K562 (cell line): ENCODE results near the gene DR1. TPM values are rescaled to one million over a fixed set of nuclear protein-coding genes. Genes with fewer than 3 reads are reported as not detected.

Experiments
- ATAC-seq: fragments of 200-7000 bp; cut with Tn5 transposase; 3 replicates; pipeline ENCODE4 v1.9.1; 2020; ENCODE audit warnings: moderate library complexity
- BruUV-seq: library from RNA; stranded (reverse); fragments of 400-500 nt; replicated peaks from 2 replicates; lab custom pipeline; 2021; lab: Mats Ljungman, UMichigan
- CTCF ChIA-PET: fragments of 300-600 bp; formaldehyde crosslinking; extraction: SDS; loops from one replicate; lab custom pipeline; 2021; ENCODE audit warnings: low intra/inter-chr PET ratio; lab: Yijun Ruan, JAX
- POLR2A ChIA-PET: fragments of 300-600, 350-650 bp; sonication (Branson Sonifier 250); formaldehyde crosslinking; extraction: SDS; loops from one replicate; lab custom pipeline; 2021; ENCODE audit warnings: antibody characterized with exemption, inconsistent platforms; lab: Yijun Ruan, JAX
- DNase-seq, 4 experiments: peaks; one replicate each; pipeline versions ENCODE4 v3.0.0 to v3.0.0-alpha.2; 2011 to 2018; ENCODE audit warnings: low spot score in 3 of 4, mixed read lengths in 3 of 4; ENCODE audit errors: extremely low read depth in 1 of 4
- FAIRE-seq: peaks from 2 replicates; lab custom pipeline; 2011; peaks lifted over from hg19 to GRCh38; lab: Jason Lieb, UNC
- H2AFZ ChIP-seq: 2 replicates; pipeline ENCODE4 v1.6.0; 2011; ENCODE audit warnings: low read depth, low read length, control low read depth, inconsistent platforms
- H3K27ac ChIP-seq: fragments of 200-600 bp; 3 replicates; pipeline ENCODE4 v1.8.0; 2011; ENCODE audit warnings: low read depth, mild to moderate bottlenecking, control low read depth, inconsistent platforms, low read length, moderate library complexity, mixed read lengths; ENCODE audit errors: extremely low read depth
- H3K27me3 ChIP-seq, 2 experiments: fragments of 300-600 bp in 1 of 2; 2 replicates in 1 of 2; 3 replicates in 1 of 2; pipeline versions ENCODE4 v1.6.0 to v1.8.0; 2011; ENCODE audit warnings: inconsistent platforms in 2 of 2, low read length in 2 of 2, mild to moderate bottlenecking in 1 of 2, mixed read lengths in 1 of 2, moderate library complexity in 1 of 2; ENCODE audit not compliant: control insufficient read depth in 2 of 2, insufficient read depth in 2 of 2
- H3K36me3 ChIP-seq: fragments of 300-600 bp; 3 replicates; pipeline ENCODE4 v1.8.0; 2011; ENCODE audit warnings: mild to moderate bottlenecking, low read length, inconsistent platforms; ENCODE audit not compliant: control insufficient read depth, insufficient read depth
- H3K4me1 ChIP-seq, 2 experiments: fragments of 200-600 bp in 1 of 2; replicated peaks in 1 of 2; 2 replicates in 1 of 2; 3 replicates in 1 of 2; pipeline versions ENCODE4 v1.5.1 to v1.8.0; 2011; ENCODE audit warnings: inconsistent platforms in 2 of 2, low read length in 2 of 2, mild to moderate bottlenecking in 1 of 2, mixed read lengths in 1 of 2, moderate library complexity in 1 of 2; ENCODE audit not compliant: control insufficient read depth in 2 of 2, insufficient read depth in 2 of 2
- H3K4me2 ChIP-seq: 2 replicates; pipeline ENCODE4 v1.6.1; 2011; ENCODE audit warnings: low read length, control low read depth, inconsistent platforms, mixed read lengths; ENCODE audit not compliant: insufficient read depth
- H3K4me3 ChIP-seq: fragments of 200-600 bp; sonication (generic), shearing (Covaris generic); 2 replicates; pipeline ENCODE4 v1.5.1; 2016; ENCODE audit warnings: control low read depth, inconsistent platforms
- H3K79me2 ChIP-seq: fragments of 200-600 bp; 3 replicates; pipeline ENCODE4 v1.8.0; 2011; ENCODE audit warnings: low read length, inconsistent platforms; ENCODE audit not compliant: control insufficient read depth, insufficient read depth
- H3K9ac ChIP-seq, 2 experiments: 2 replicates each; pipeline versions ENCODE4 v1.6.0 to v1.6.1; 2011; ENCODE audit warnings: low read depth in 2 of 2, low read length in 2 of 2, control low read depth in 1 of 2, inconsistent platforms in 1 of 2, mild to moderate bottlenecking in 1 of 2, mixed read lengths in 1 of 2; ENCODE audit not compliant: insufficient read depth in 1 of 2
- H3K9me1 ChIP-seq: one replicate; pipeline ENCODE4 v1.6.0; 2011; ENCODE audit warnings: inconsistent platforms, mild to moderate bottlenecking, low read length, moderate library complexity; ENCODE audit not compliant: control insufficient read depth, insufficient read depth
- H3K9me3 ChIP-seq: replicated peaks from 2 replicates; pipeline ENCODE4 v1.5.1; 2011; ENCODE audit warnings: low read depth, low read length, inconsistent platforms; ENCODE audit not compliant: control insufficient read depth, insufficient read depth
- H4K20me1 ChIP-seq: replicated peaks from 2 replicates; pipeline ENCODE4 v1.6.1; 2011; ENCODE audit warnings: low read length, inconsistent platforms, mixed read lengths; ENCODE audit not compliant: control insufficient read depth, insufficient read depth
- ATF4 ChIP-seq: fragments of 450-650 bp; formaldehyde crosslinking; IDR thresholded peaks from 2 replicates; pipeline ENCODE4 v1.4.0; 2022; ENCODE audit warnings: mild to moderate bottlenecking, moderate library complexity
- BRD4 ChIP-seq: fragments of 200-600 bp; sonication (generic); IDR thresholded peaks from 2 replicates; pipeline ENCODE4 v1.6.1; 2017; ENCODE audit warnings: inconsistent platforms
- EWSR1 ChIP-seq: fragments of 450-650 bp; IDR thresholded peaks from 2 replicates; pipeline ENCODE4 v1.6.1; 2018; ENCODE audit warnings: borderline replicate concordance, mild to moderate bottlenecking, low read depth, moderate library complexity; ENCODE audit not compliant: partially characterized antibody
- HDAC6 ChIP-seq: IDR thresholded peaks from 2 replicates; pipeline ENCODE4 v1.6.1; 2012; ENCODE audit warnings: low read depth, mild to moderate bottlenecking, control low read depth, inconsistent platforms, low read length, moderate library complexity
- KLF16 ChIP-seq: IDR thresholded peaks from 2 replicates; pipeline ENCODE4 v1.6.1; 2016; ENCODE audit warnings: antibody characterized with exemption
- WHSC1 ChIP-seq: IDR thresholded peaks from one replicate; pipeline ENCODE4 v1.6.1; 2012; ENCODE audit warnings: low read length, control low read depth, inconsistent platforms
- XRCC5 ChIP-seq: fragments of 200-400 bp; formaldehyde crosslinking; IDR thresholded peaks from 2 replicates; pipeline ENCODE4 v1.6.1; 2017; ENCODE audit warnings: low read depth, mild to moderate bottlenecking, low read length
- ZNF134 ChIP-seq: fragments of 250-450 bp; sonication (Bioruptor Pico); conservative IDR thresholded peaks from 2 replicates; pipeline ENCODE4 v1.4.0; 2020
- ZNF316 ChIP-seq: fragments of 450-650 bp; IDR thresholded peaks from 2 replicates; pipeline ENCODE4 v1.6.1; 2016
- WGBS: fragments of 100-300 bp; shearing (Covaris generic); methylation state at CpG from one replicate; pipeline ENCODE4 v1.1.6; 2016; ENCODE audit warnings: low coverage, mixed read lengths; ENCODE audit not compliant: insufficient coverage; ENCODE audit errors: missing lambda C conversion rate; 5-methylcytosine and 5-hydroxymethylcytosine counted together
- in situ Hi-C: fragments of 300-500 bp; cut with MboI; formaldehyde crosslinking; loops from 4 replicates; pipeline ENCODE4 v1.15.0; 2018; ENCODE audit warnings: inconsistent platforms, mixed read lengths
- intact Hi-C: fragments of 100-400 bp; cut with micrococcal nuclease; formaldehyde crosslinking; loops from 2 replicates; pipeline ENCODE4 v1.14.2; 2022
- polyA plus RNA-seq, 8 experiments: library from polyadenylated mRNA; depleted of rRNA in 4 of 8; stranded (reverse) in 5 of 8; unstranded in 3 of 8; fragments of >200 nt; fragmentation: Nextera tagmentation in 2 of 8; fragmentation: Illumina TruSeq in 1 of 8; extraction: Ambion mirVana in 2 of 8; extraction: Trizol in 1 of 8; gene quantifications; 2 replicates each; pipeline versions ENCODE4 v1.2.1 to v1.2.3, GENCODE V29; 2011 to 2014; ENCODE audit warnings: inconsistent platforms in 1 of 8, missing spikeins in 1 of 8
- total RNA-seq, 7 experiments: library from RNA; depleted of rRNA in 6 of 7; stranded (reverse); fragments of >200 nt in 6 of 7; fragmentation: Illumina TruSeq in 2 of 7; extraction: Trizol in 2 of 7; gene quantifications; 2 replicates each; pipeline versions ENCODE4 v1.2.1 to v1.2.3, GENCODE V29; 2011 to 2021; ENCODE audit warnings: low replicate concordance in 1 of 7
- TF ChIP-seq, protein P1 (sequence below): sonication (generic); formaldehyde crosslinking; IDR thresholded peaks from 2 replicates; pipeline ENCODE4 v1.8.1; 2023; ENCODE audit warnings: mild to moderate bottlenecking, missing genetic modification reagents

DR1 gene
- total and polyA plus RNA-seq, 9 of the 15 experiments (the other 6 are each of a cell fraction or from before 2014, with no cell fraction given) = 8.1 to 78.8 (median 46.3) TPM

- TF ChIP-seq ATF4 (CRISPR knock-in tag) (no peak), BRD4 (no peak), EWSR1 (no peak), ZNF316 (peak; percentile 80)
Measured at GRCh38 chr1:93369734-93370133, 24.0 kb downstream of the DR1 start (continued).

DNA sequence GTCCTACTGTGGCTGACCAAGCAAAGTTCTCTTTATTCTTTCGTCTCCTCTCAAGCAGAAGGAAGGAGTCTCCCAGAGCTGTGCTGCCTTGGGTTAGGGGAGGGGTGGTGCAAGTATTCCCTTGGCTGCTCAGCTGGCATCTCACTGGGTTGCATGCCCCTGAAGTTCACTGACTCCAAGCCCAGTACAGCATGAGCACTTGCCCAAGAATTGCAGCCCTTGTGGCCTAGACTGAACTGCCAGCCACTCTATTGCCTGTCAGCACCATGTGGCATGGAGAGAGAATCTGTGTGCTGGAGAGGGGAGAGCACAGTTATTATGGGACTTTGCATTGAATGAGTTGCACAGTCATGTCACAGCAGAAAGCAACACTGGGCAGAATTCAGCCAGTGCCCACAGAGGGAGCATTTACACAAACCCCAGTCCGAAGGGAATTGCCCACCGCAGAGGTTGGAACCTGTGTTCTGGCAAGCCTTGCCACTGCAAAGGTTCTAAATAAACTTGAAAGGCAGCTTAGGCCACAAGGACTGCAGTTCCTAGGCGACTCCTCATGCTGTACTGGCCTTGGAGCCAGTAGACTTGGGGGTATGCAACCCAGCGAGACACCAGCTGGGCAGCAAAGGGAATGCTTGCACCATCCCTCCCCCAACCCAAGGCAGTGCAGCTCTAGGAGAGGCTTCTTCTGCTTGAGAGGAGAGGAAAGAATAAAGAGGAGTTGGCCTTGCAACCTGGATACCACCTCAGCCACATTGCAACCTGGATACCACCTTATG, 28.8 kb downstream of the DR1 start:
- H3K4me1 ChIP-seq = no peaks in the 10 kb centered on the region
- no peaks in the 10 kb centered on the region for H3K79me2 ChIP-seq
- H3K9me3 ChIP-seq = 0 out of 2 replicates have a peak, but pooled peaks cover 1% of the 10 kb centered on the region
- POLR2A ChIA-PET = no interaction called here
- H2AFZ ChIP-seq = no peak overlapping the region
- no peaks in the 10 kb centered on the region; a peak in 1 of 5 replicates for H3K27me3 ChIP-seq
- H3K4me3 ChIP-seq = no peak overlapping the region
- intact Hi-C loops = no loop called here
- H3K27ac ChIP-seq = no peak overlapping the region
- no peaks in the 10 kb centered on the region for H4K20me1 ChIP-seq
- no peaks in the 10 kb centered on the region; the same call in 2 of the 3 replicates for H3K36me3 ChIP-seq
- TF ChIP-seq, protein P1, sequence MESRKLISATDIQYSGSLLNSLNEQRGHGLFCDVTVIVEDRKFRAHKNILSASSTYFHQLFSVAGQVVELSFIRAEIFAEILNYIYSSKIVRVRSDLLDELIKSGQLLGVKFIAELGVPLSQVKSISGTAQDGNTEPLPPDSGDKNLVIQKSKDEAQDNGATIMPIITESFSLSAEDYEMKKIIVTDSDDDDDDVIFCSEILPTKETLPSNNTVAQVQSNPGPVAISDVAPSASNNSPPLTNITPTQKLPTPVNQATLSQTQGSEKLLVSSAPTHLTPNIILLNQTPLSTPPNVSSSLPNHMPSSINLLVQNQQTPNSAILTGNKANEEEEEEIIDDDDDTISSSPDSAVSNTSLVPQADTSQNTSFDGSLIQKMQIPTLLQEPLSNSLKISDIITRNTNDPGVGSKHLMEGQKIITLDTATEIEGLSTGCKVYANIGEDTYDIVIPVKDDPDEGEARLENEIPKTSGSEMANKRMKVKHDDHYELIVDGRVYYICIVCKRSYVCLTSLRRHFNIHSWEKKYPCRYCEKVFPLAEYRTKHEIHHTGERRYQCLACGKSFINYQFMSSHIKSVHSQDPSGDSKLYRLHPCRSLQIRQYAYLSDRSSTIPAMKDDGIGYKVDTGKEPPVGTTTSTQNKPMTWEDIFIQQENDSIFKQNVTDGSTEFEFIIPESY (CRISPR knock-in tag) = no peak
- TF ChIP-seq HDAC6 (no peak), KLF16 (no peak), WHSC1 (no peak), XRCC5 (no peak), ZNF134 (CRISPR knock-in tag) (no peak)
- TF ChIP-seq, all 486 proteins: peak for 0
- no TSS peak for BruUV-seq
- ATAC-seq = no peak
- CTCF ChIA-PET = no interaction called here
- WGBS = 81% methylated on average over 5 of the region's 5 CpGs
- in situ Hi-C loops = no loop called here
- H3K4me2 ChIP-seq = no peak overlapping the region
- H3K9ac ChIP-seq = no peak overlapping the region
- H3K9me1 ChIP-seq = no peaks in the 10 kb centered on the region
- no peak for DNase-seq
- no peak for FAIRE-seq
